GM12878 (cell line): Measurements from ENCODE around the gene CDH10. TPM values are rescaled to one million over a fixed set of nuclear protein-coding genes. Genes with fewer than 3 reads are reported as not detected.

Source experiments
- ATAC-seq: fragments of 200-7000 bp; cut with Tn5 transposase; 3 replicates; pipeline ENCODE4 v1.9.1; 2020; ENCODE audit warnings: mild to moderate bottlenecking, moderate library complexity
- BruUV-seq: library from RNA; stranded (reverse); fragments of 400-500 nt; replicated peaks from 2 replicates; lab custom pipeline; 2021; lab: Mats Ljungman, UMichigan
- CTCF ChIA-PET: fragments of 300-600 bp; sonication (Branson Sonifier 250); formaldehyde crosslinking; extraction: SDS; loops from one replicate; lab custom pipeline; 2021; ENCODE audit warnings: inconsistent platforms; lab: Yijun Ruan, JAX
- POLR2A ChIA-PET: fragments of 350-600 bp; formaldehyde crosslinking; extraction: SDS; loops from one replicate; lab custom pipeline; 2021; ENCODE audit warnings: inconsistent platforms; lab: Charles Lee
- RAD21 ChIA-PET: fragments of 300-600 bp; sonication (Branson Sonifier 250); formaldehyde crosslinking; loops from one replicate; lab custom pipeline; 2023; ENCODE audit warnings: antibody characterized with exemption; ENCODE audit not compliant: unreplicated experiment; lab: Charles Lee
- SMC1A ChIA-PET: fragments of 300-600 bp; sonication (Branson Sonifier 250); formaldehyde crosslinking; loops from one replicate; lab custom pipeline; 2023; ENCODE audit not compliant: unreplicated experiment, uncharacterized antibody; lab: Charles Lee
- DNase-seq: peaks from one replicate; pipeline ENCODE4 v3.0.0-alpha.2; 2011; ENCODE audit warnings: low read depth, low spot score
- FAIRE-seq: peaks from 3 replicates; lab custom pipeline; 2011; peaks lifted over from hg19 to GRCh38; lab: Jason Lieb, UNC
- H2AFZ ChIP-seq: 2 replicates; pipeline ENCODE4 v1.6.0; 2011; ENCODE audit warnings: low read depth, low read length, control low read depth; ENCODE audit not compliant: control insufficient read depth
- H3K27ac ChIP-seq: 2 replicates; pipeline ENCODE4 v1.5.1; 2011; ENCODE audit warnings: control low read depth; ENCODE audit not compliant: control insufficient read depth, insufficient read depth
- H3K27me3 ChIP-seq, 2 experiments: replicated peaks in 1 of 2; 2 replicates each; pipeline versions ENCODE4 v1.6.0 to v1.6.1; 2011; ENCODE audit warnings: low read length in 1 of 2; ENCODE audit not compliant: control insufficient read depth in 2 of 2, insufficient read depth in 2 of 2
- H3K36me3 ChIP-seq, 2 experiments: 2 replicates each; pipeline ENCODE4 v1.5.1; 2011; ENCODE audit warnings: low read length in 1 of 2; ENCODE audit not compliant: control insufficient read depth in 2 of 2, insufficient read depth in 2 of 2
- H3K4me1 ChIP-seq: 2 replicates; pipeline ENCODE4 v1.6.1; 2011; ENCODE audit warnings: mild to moderate bottlenecking, low read length, moderate library complexity, mixed read lengths; ENCODE audit not compliant: control insufficient read depth, insufficient read depth
- H3K4me2 ChIP-seq: 2 replicates; pipeline ENCODE4 v1.6.0; 2011; ENCODE audit warnings: control low read depth; ENCODE audit not compliant: control insufficient read depth, insufficient read depth
- H3K4me3 ChIP-seq: fragments of 200-600 bp; sonication (generic); 2 replicates; pipeline ENCODE4 v1.5.1; 2016
- H3K79me2 ChIP-seq: 2 replicates; pipeline ENCODE4 v1.6.0; 2011; ENCODE audit warnings: low read length; ENCODE audit not compliant: control insufficient read depth, insufficient read depth
- H3K9ac ChIP-seq: 2 replicates; pipeline ENCODE4 v1.8.0; 2011; ENCODE audit warnings: low read length, control low read depth, mixed read lengths; ENCODE audit not compliant: control insufficient read depth, insufficient read depth
- H3K9me3 ChIP-seq: replicated peaks from 3 replicates; pipeline ENCODE4 v1.5.1; 2011; ENCODE audit warnings: mild to moderate bottlenecking, low read length; ENCODE audit not compliant: control insufficient read depth, insufficient read depth
- H4K20me1 ChIP-seq: 2 replicates; pipeline ENCODE4 v1.6.0; 2011; ENCODE audit not compliant: control insufficient read depth, insufficient read depth
- BCLAF1 ChIP-seq: fragments of 450-650 bp; IDR thresholded peaks from 2 replicates; pipeline ENCODE4 v1.6.1; 2017; ENCODE audit warnings: antibody characterized with exemption, mild to moderate bottlenecking, moderate library complexity
- CTCF ChIP-seq, 3 experiments: IDR thresholded peaks in 2 of 3; conservative IDR thresholded peaks in 1 of 3; 2 replicates each; pipeline ENCODE4 v1.5.1; 2011; ENCODE audit warnings: low read depth in 3 of 3, low read length in 3 of 3, mild to moderate bottlenecking in 3 of 3, control low read depth in 2 of 3, moderate library complexity in 2 of 3, inconsistent platforms in 1 of 3, mixed read lengths in 1 of 3; ENCODE audit not compliant: control insufficient read depth in 2 of 3, insufficient read depth in 1 of 3; ENCODE audit errors: extremely low read depth in 1 of 3
- NFYA ChIP-seq: IDR thresholded peaks from 2 replicates; pipeline ENCODE4 v1.6.1; 2011; ENCODE audit warnings: low read depth, mild to moderate bottlenecking, low read length, improper control_type of control experiment, borderline replicate concordance
- NR2F1 ChIP-seq: fragments of 450-650 bp; conservative IDR thresholded peaks from 2 replicates; pipeline ENCODE4 v1.6.1; 2017; ENCODE audit warnings: mild to moderate bottlenecking
- RAD51 ChIP-seq: fragments of 450-650 bp; IDR thresholded peaks from 2 replicates; pipeline ENCODE4 v1.6.1; 2016; ENCODE audit warnings: moderate library complexity, mild to moderate bottlenecking, inconsistent platforms
- YBX1 ChIP-seq: fragments of 450-650 bp; IDR thresholded peaks from 2 replicates; pipeline ENCODE4 v1.6.1; 2016; ENCODE audit warnings: antibody characterized with exemption
- ZNF207 ChIP-seq: fragments of 450-650 bp; IDR thresholded peaks from 2 replicates; pipeline ENCODE4 v1.6.1; 2014; ENCODE audit warnings: antibody characterized with exemption, mild to moderate bottlenecking, borderline replicate concordance
- ZNF687 ChIP-seq: fragments of 450-650 bp; IDR thresholded peaks from 2 replicates; pipeline ENCODE4 v1.6.1; 2017; ENCODE audit warnings: mild to moderate bottlenecking, moderate library complexity
- WGBS: methylation state at CpG from one replicate; pipeline ENCODE4 v1.1.6; 2016; ENCODE audit warnings: low lambda C conversion rate; ENCODE audit not compliant: insufficient replicate concordance, insufficient coverage; ENCODE audit errors: missing lambda C conversion rate; 5-methylcytosine and 5-hydroxymethylcytosine counted together
- in situ Hi-C: fragments of 300-500 bp; cut with MboI; formaldehyde crosslinking; loops from 9 replicates; pipeline ENCODE4 v1.14.3; 2018; ENCODE audit warnings: mixed read lengths
- intact Hi-C: fragments of 100-400 bp; cut with micrococcal nuclease; formaldehyde crosslinking; loops from one replicate; pipeline ENCODE4 v1.14.2; 2022; ENCODE audit not compliant: unreplicated experiment
- polyA plus RNA-seq, 11 experiments: library from polyadenylated mRNA; depleted of rRNA in 4 of 11; unstranded in 6 of 11; stranded (reverse) in 5 of 11; fragments of >200 nt; fragmentation: Nextera tagmentation in 4 of 11; fragmentation: Illumina TruSeq in 1 of 11; extraction: Ambion mirVana in 4 of 11; extraction: Trizol in 1 of 11; gene quantifications; 1 replicate in 1 of 11; 2 replicates in 10 of 11; pipeline versions ENCODE4 v1.2.1 to v1.2.3, GENCODE V29; 2011 to 2016; ENCODE audit warnings: inconsistent platforms in 2 of 11, missing spikeins in 2 of 11, low read depth in 1 of 11
- total RNA-seq, 4 experiments: library from RNA; depleted of rRNA in 3 of 4; stranded (reverse); fragments of >200 nt in 3 of 4; fragmentation: Illumina TruSeq in 1 of 4; extraction: Trizol in 1 of 4; gene quantifications; 2 replicates each; pipeline versions ENCODE4 v1.2.1 to v1.2.3, GENCODE V29; 2013 to 2021

CDH10 gene
- total and polyA plus RNA-seq, 10 of the 15 experiments (the other 5 are each of a cell fraction or from before 2014, with no cell fraction given) = 0.04 to 0.05 TPM; not detected in 8

GRCh38 chr5:24530906-24531305, 113.9 kb downstream of the CDH10 start:
- RAD21 ChIA-PET = no interaction called here
- Histone ChIP-seq H3K4me2 (no peak overlapping the region), H3K79me2 (no peaks in the 10 kb centered on the region), H2AFZ (no peak overlapping the region), H4K20me1 (no peaks in the 10 kb centered on the region), H3K9ac (no peak overlapping the region), H3K9me3 (no peaks in the 10 kb centered on the region), H3K36me3 (no peaks in the 10 kb centered on the region)
- SMC1A ChIA-PET = no interaction called here
- DNase-seq = no peak
- POLR2A ChIA-PET = no interaction called here
- WGBS = 10% methylated on average over 1 of the region's 1 CpG
- no peak for TF ChIP-seq NFYA
- TF ChIP-seq RAD51 = no peak
- TF ChIP-seq, all 136 proteins: peak for 0
- no peak for FAIRE-seq
- CTCF ChIA-PET = no interaction called here
- Histone ChIP-seq H3K27me3 (no peaks in the 10 kb centered on the region), H3K4me1 (no peaks in the 10 kb centered on the region), H3K4me3 (no peak overlapping the region), H3K27ac (no peak overlapping the region)
- no TSS peak for BruUV-seq
- no peak for ATAC-seq
- intact Hi-C loops = no loop called here
- in situ Hi-C loops = no loop called here

GRCh38 chr5:24525414-24525813, 119.4 kb downstream of the CDH10 start:
- FAIRE-seq = no peak
- ChIA-PET SMC1A (interaction anchor here (0.7 to 1.3 kb wide), 4 partner anchors 15 to 56 kb away, joined by 3 read pairs; no protein-coding TSS in a partner anchor), CTCF (interaction anchor here (0.5 to 1.3 kb wide), 3 partner anchors 12 to 72 kb away, joined by 3 to 5 read pairs (median 3); no protein-coding TSS in a partner anchor), POLR2A (no interaction called here), RAD21 (no interaction called here)
- in situ Hi-C loops (no loop called here), intact Hi-C loops (no loop called here)
- Histone ChIP-seq H3K4me3 (no peak overlapping the region), H3K27ac (no peak overlapping the region), H3K36me3 (no peaks in the 10 kb centered on the region), H3K4me2 (no peak overlapping the region), H2AFZ (no peak overlapping the region), H4K20me1 (no peaks in the 10 kb centered on the region), H3K9me3 (no peaks in the 10 kb centered on the region), H3K27me3 (no peaks in the 10 kb centered on the region), H3K79me2 (no peaks in the 10 kb centered on the region), H3K4me1 (no peaks in the 10 kb centered on the region), H3K9ac (no peak overlapping the region)
- DNase-seq = no peak
- 40% methylated on average over 7 of the region's 7 CpGs for WGBS
- no TSS peak for BruUV-seq
- ATAC-seq = no peak
- TF ChIP-seq YBX1 (no peak), BCLAF1 (no peak), CTCF (IDR thresholded peaks at IDR 0.05 in 2 of 3, conservative IDR thresholded peaks at IDR 0.05 in 1 of 3; ENCODE audit: control insufficient read depth in 2 of 3, extremely low read depth in 1 of 3, insufficient read depth in 1 of 3, low read depth in 3 of 3, low read length in 3 of 3) (no peak), ZNF687 (no peak), NR2F1 (no peak), ZNF207 (no peak)
